Esophagus squamous epithelium (tissue), 4 donors: Measurements from ENCODE around the gene FBXW11.

ENCODE experiments used
- POLR2A ChIP-seq, 4 donors: fragments of 450-650 bp; IDR thresholded peaks; one replicate each; pipeline ENCODE4 v1.6.1; 2017; ENCODE audit warnings: antibody characterized with exemption in 4 of 4, mild to moderate bottlenecking in 4 of 4, moderate library complexity in 3 of 4
- TF ChIP-seq, protein P1 (sequence below), 6 experiments: fragments of 450-650 bp in 4 of 6; fragments of 200-600 bp in 2 of 6; sonication (generic) in 2 of 6; IDR thresholded peaks; one replicate each; pipeline ENCODE4 v1.5.1; 2016 to 2019; ENCODE audit warnings: antibody characterized with exemption in 6 of 6, mild to moderate bottlenecking in 4 of 6, moderate library complexity in 4 of 6

GRCh38 chr5:171981847-171982246 is 24.6 kb downstream of the FBXW11 start:
- TF ChIP-seq, protein P1, sequence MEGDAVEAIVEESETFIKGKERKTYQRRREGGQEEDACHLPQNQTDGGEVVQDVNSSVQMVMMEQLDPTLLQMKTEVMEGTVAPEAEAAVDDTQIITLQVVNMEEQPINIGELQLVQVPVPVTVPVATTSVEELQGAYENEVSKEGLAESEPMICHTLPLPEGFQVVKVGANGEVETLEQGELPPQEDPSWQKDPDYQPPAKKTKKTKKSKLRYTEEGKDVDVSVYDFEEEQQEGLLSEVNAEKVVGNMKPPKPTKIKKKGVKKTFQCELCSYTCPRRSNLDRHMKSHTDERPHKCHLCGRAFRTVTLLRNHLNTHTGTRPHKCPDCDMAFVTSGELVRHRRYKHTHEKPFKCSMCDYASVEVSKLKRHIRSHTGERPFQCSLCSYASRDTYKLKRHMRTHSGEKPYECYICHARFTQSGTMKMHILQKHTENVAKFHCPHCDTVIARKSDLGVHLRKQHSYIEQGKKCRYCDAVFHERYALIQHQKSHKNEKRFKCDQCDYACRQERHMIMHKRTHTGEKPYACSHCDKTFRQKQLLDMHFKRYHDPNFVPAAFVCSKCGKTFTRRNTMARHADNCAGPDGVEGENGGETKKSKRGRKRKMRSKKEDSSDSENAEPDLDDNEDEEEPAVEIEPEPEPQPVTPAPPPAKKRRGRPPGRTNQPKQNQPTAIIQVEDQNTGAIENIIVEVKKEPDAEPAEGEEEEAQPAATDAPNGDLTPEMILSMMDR (IDR thresholded peaks at IDR 0.05): no peak
- no peak for TF ChIP-seq POLR2A (IDR thresholded peaks at IDR 0.05)
